ENCODE data around the gene HLF.

The HLF gene

DNA sequence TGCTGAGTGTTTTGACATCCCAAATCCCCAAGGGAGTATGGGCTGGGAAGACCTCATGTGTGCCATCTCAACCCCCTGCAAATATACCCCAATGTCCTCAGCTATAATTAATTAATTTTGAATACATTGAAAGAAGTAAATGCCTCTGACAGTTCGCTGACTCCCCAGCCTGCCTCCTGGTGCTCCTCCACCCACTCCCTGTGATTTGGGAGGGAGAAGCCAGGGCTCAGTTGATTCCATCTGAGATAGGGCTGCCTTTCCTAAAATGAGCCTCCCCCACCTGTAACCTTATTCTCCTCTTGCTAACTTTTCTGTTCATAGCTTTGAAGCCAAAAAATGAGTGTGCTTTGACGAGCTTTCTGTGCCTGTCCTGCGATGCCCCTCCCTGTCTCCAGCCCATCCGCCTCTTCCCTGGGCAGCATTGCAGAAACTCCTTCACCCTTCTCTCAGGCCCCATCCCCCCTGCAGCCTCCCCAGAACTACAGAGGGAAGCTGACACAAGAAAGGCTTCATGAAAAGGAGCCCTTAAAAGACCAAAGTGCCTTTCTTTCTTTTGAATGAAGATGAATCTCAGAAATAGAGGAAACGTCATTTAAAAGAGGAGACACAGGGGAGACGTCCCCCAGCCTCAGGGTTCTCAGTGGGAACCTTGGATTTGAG lies 70.3 kb downstream of the HLF start:
- no peak overlapping the region for H3K4me3 ChIP-seq (replicated peaks in 1 of 2; ENCODE audit: low read depth in 2 of 2, low read length in 2 of 2)
- TF ChIP-seq, protein P1, sequence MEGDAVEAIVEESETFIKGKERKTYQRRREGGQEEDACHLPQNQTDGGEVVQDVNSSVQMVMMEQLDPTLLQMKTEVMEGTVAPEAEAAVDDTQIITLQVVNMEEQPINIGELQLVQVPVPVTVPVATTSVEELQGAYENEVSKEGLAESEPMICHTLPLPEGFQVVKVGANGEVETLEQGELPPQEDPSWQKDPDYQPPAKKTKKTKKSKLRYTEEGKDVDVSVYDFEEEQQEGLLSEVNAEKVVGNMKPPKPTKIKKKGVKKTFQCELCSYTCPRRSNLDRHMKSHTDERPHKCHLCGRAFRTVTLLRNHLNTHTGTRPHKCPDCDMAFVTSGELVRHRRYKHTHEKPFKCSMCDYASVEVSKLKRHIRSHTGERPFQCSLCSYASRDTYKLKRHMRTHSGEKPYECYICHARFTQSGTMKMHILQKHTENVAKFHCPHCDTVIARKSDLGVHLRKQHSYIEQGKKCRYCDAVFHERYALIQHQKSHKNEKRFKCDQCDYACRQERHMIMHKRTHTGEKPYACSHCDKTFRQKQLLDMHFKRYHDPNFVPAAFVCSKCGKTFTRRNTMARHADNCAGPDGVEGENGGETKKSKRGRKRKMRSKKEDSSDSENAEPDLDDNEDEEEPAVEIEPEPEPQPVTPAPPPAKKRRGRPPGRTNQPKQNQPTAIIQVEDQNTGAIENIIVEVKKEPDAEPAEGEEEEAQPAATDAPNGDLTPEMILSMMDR (IDR thresholded peaks at IDR 0.05; ENCODE audit: low read depth, low read length): no peak
- DNase-seq (ENCODE audit: low read depth in 2 of 2): no peak

DNA sequence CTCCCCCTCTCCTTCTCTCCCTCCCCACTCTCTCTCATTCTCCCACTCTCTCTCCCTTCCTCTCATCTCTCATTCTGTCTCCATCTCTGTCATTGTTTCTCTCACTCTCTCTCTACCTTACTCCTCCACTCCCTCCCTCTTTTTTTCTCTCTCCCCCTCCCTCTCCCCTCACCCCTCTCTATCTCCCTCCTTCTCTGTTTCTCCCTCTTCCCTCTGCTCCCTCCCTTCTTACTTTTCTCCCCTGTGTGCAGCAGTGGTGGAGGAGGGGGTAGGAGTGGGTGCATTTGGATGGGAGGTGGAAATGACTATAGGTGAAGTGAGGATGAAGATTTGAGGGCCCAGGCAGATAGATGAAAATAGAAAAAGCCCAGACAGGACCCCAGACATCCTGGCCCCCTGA lies 70.9 kb downstream of the HLF start:
- TF ChIP-seq, protein P1 (IDR thresholded peaks at IDR 0.05; ENCODE audit: low read depth, low read length): no peak
- DNase-seq (ENCODE audit: low read depth in 2 of 2): no peak
- no peak overlapping the region for H3K4me3 ChIP-seq (replicated peaks in 1 of 2; ENCODE audit: low read depth in 2 of 2, low read length in 2 of 2)

DNA sequence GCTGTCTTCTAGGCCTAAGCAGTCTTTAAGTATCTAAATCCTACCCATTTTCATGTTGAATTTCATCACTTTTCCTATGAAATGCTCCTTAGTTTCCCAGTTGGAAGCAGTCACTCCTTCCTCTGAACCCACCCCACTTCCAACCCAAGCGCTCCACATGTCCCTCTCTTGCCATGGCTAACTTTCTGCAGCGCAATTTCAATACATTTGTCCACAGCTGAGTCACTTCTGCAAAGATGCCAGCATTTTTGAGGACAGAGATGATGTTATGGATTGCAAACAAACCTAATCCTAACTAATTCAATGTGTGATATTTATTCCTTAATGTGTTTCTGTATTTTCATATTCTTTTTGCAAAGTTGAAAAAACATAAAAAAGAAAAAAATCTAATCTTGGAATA lies 71.7 kb downstream of the HLF start:
- DNase-seq (ENCODE audit: low read depth in 2 of 2): no peak
- no peak overlapping the region for H3K4me3 ChIP-seq (replicated peaks in 1 of 2; ENCODE audit: low read depth in 2 of 2, low read length in 2 of 2)
- TF ChIP-seq, protein P1 (IDR thresholded peaks at IDR 0.05; ENCODE audit: low read depth, low read length): no peak

DNA sequence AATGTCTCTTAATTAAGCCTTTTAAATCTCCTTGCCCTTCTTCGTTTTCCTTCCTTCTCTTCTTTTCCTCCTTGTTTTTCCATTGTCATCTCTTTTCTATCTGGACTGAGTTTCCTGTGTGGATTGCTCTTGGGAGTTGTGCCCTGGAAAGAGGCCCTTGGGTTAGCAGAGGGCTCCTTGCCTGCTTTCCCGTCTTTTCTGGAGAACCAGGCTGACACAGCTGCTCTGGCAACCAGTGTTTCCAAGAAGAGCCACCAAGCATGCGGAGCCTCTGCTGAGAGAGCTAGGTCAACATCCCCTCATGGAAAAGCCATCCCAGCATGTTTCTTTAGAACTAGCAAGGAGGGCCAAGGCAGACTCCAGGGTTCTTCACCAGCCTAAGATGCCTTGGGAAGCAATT lies 75.4 kb downstream of the HLF start:
- DNase-seq (ENCODE audit: low read depth in 2 of 2): no peak
- TF ChIP-seq, protein P1 (IDR thresholded peaks at IDR 0.05; ENCODE audit: low read depth, low read length): no peak
- H3K4me3 ChIP-seq (replicated peaks in 1 of 2; ENCODE audit: low read depth in 2 of 2, low read length in 2 of 2): no peak overlapping the region

DNA sequence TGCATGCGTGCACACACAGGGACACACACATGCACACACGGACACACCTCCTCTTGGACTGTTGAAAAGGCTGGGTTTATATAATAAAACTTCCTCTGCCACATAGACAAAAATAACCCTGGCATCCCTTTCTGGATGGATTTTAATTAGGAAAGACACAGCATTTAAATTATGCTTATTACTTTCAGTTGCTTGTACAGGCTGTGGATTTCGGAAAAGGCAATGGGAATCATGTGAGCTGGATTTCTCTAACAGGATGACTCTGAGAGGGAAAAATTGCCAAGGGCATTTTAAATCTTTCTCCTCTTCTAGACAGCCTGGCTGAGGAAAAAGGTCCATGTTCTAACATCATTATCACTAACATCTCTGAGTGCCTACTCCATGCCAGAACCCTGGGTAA lies 75.9 kb downstream of the HLF start:
- no peak for DNase-seq (ENCODE audit: low read depth in 2 of 2)
- H3K4me3 ChIP-seq (replicated peaks in 1 of 2; ENCODE audit: low read depth in 2 of 2, low read length in 2 of 2): no peak overlapping the region
- TF ChIP-seq, protein P1 (IDR thresholded peaks at IDR 0.05; ENCODE audit: low read depth, low read length): no peak

DNA sequence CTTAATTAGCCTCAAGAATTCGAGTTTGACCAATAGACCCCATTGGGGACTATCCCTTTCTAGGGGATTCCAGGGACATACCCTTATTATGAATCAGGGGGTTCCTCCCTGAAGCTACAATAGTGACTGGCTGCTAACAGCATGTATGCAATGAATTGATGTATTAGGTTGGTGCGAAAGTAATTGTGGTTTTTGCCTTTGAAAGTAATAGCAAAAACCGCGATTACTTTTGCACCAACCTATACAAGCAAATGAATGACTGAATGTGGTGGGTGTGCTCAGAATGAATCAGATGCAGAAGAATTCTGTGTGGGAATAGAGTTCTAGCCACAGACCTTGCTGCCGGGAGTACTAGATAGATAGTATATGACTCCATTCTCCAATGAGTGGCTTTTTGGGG lies 76.7 kb downstream of the HLF start:
- no peak overlapping the region for H3K4me3 ChIP-seq (replicated peaks in 1 of 2; ENCODE audit: low read depth in 2 of 2, low read length in 2 of 2)
- DNase-seq (ENCODE audit: low read depth in 2 of 2): peak in 1 of 2 donors; percentile 20
- TF ChIP-seq, protein P1 (IDR thresholded peaks at IDR 0.05; ENCODE audit: low read depth, low read length): no peak
